GM21528 (cell line): ENCODE results near the gene FCMR.
A peak's percentile ranks its signal among the peaks of the same experiment; 100 is the strongest.

Source experiments
- ATAC-seq: cut with Tn5 transposase; IDR thresholded peaks from one replicate; pipeline ENCODE4 v1.9.1; 2021; ENCODE audit warnings: mild to moderate bottlenecking, moderate library complexity; ENCODE audit not compliant: unreplicated experiment, low FRiP score

The FCMR gene, protein sequence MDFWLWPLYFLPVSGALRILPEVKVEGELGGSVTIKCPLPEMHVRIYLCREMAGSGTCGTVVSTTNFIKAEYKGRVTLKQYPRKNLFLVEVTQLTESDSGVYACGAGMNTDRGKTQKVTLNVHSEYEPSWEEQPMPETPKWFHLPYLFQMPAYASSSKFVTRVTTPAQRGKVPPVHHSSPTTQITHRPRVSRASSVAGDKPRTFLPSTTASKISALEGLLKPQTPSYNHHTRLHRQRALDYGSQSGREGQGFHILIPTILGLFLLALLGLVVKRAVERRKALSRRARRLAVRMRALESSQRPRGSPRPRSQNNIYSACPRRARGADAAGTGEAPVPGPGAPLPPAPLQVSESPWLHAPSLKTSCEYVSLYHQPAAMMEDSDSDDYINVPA

DNA sequence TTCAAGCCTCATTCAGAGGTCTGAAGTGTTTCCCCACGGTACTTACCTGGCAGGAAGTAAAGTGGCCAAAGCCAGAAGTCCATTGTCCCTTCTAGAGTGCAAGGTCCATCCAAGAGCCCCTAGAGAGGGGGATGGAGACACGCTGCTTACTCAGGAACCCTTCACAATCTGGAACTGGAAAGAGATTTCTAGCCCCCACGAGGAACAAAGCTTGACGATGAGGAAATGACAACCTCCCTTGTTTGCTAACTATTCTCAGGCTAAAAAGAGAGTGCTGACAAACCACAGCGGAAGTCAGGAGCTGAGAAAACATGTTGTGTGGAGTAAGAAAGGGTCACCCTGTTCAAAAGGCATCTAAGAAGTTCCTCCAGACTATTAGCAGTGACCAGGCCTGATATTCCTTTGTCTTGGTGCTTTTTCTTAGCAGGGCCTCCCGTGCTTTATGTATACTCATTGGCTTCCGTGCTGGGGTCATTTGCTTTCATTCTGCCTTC is at the start of gene FCMR:
Gene FCMR (minus strand): TSS at position 170 of the 494 bp plus-strand sequence. CDS start 87 bp downstream, at position 83.
- no peak for ATAC-seq

DNA sequence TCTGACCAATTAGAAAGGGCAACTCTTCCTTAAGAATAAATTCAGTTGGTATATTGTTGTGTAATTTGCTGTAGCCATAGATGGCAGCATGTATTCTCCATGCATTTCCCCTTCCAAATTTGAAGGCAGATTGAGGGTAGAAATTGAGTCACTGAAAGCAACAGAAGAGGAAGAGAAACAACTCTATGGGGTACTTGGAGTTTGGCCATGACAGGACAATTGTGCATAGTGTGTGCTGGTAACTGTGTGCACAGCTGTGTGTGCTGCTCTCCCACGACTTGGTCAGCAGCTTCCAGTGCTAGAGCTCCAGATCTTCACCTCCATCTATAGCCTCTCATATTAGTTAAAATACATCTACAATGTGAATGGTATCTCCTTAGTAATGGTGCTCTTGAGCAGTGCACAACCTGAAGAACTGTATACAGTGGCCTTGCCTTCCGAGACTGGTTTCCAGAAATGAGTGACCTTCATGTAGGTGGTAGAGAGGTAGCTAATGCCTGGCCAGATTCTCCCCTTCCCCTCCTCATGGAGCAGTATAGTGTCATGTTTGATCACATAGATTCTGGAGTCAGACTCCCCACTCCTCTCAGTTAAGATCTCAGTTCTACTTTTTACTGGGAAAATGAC is 49.4 kb upstream of the FCMR start:
- ATAC-seq = peak; percentile 65

DNA sequence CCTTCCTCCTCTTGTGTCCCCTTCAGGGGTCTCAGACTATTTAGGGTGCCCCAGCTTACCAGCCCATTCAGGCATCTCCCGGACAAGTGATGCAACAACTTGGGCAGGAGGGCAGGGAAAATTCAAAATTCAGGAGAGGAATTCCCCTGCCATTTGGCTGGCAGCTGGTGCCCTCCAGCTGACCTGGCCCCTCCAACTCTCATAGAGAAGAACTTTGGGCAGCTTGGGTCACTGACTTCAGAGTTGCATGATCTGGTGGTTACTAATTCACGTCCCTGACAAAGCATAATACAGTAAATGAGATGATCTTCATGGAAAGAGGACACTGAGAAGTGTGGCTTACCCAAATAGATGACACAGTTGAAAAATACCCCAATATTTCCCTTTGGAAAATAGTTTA is 48.7 kb upstream of the FCMR start, which contains the start of gene FCAMR:
Gene FCAMR (minus strand): TSS at position 15 of the 400 bp plus-strand sequence. CDS start 335 bp downstream, outside the sequence.
- no peak for ATAC-seq

DNA sequence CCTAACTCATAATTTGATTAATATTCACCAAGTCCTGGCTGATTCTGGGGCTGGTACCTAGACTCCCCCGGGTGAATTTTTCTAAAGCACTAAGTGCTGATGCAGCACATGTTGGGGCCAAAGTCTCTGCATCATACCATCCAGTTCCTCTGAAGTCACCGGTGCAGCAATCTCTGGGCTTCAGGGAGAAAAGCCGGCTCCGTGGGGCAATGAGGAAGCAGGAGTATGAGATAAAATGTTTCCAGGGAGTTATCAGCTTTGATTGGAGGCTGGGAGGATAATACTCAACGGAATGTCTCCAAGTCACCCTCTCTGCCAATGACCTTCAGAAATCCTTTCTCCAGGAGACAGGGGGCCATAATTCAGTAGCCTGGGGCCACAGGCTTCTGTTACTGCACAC is 47.3 kb upstream of the FCMR start:
- no peak for ATAC-seq

DNA sequence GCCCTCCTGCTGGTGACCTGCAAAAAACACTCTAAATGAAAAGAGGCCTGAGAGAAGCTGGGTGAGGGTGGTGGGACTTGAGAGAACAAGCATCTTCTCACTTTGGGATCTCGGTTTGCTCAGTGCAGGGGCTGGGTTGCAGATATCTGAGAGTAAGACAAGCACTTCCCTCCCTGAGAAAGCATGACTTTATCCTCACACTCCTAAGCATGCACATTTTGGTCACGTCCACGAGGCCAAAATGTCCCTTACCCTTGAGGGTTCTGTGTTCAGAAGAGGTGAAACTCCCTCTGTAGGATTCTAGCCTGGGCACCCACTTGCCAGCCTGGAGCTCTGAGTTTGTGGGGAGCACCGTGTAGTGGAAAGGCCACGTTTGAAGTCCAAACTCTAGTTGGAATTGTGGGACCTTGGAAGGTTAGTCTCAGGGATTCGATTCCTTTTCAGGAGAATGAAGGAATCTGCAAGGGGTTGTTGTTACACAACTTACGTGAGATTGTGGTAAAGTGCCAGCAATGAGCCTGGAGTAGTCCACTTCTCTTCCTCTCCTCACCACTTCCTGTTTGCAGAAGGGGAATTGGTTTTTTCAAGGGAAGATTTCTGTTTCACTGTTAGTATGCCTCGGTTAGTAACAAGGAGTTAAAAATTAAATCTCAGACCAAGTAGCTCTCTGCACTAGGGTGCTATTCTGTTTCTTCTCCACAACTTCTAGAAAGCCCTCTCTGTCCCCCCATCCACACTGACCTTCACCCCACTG is 45.5 kb upstream of the FCMR start:
- peak; percentile 60 for ATAC-seq

DNA sequence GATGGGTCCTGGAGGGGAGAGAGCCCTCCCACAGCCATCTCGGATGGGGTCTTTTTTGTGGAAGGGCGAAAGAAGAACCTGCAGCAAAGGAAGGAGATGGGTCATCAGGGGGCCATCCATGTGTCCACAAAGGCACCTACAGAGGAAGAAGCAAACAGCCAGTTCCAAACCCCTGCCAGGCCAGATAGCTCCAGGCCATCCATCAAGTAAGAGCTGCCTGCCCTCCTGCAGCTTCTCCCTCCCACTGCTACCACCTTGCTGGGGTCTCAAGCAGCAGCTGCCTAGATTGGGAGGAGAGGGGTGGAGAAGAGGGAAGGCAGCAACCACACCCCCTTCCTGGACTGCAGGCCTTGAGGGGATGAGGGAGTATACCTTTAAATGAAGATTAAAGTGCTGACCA is 44.0 kb upstream of the FCMR start:
- ATAC-seq = no peak

DNA sequence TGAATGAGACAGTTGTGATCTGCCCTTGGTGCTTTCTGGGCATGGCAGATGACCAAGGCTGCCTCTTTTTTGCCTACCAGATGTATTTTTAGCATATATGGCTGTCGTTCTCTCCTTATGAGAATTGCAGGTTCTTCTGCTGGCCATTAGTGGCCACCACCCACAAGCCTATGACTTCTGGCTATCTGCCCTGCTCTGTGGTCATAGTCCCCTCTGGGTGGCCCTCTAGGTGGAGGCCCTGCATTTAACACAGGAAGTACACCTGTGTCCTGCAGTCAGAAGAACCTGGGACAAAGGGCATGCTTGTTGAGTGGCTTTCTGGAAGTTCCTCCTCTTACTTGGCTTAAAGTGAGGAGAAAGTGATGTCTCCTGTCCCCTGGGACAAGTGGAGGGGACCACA is 42.0 kb upstream of the FCMR start:
- no peak for ATAC-seq

DNA sequence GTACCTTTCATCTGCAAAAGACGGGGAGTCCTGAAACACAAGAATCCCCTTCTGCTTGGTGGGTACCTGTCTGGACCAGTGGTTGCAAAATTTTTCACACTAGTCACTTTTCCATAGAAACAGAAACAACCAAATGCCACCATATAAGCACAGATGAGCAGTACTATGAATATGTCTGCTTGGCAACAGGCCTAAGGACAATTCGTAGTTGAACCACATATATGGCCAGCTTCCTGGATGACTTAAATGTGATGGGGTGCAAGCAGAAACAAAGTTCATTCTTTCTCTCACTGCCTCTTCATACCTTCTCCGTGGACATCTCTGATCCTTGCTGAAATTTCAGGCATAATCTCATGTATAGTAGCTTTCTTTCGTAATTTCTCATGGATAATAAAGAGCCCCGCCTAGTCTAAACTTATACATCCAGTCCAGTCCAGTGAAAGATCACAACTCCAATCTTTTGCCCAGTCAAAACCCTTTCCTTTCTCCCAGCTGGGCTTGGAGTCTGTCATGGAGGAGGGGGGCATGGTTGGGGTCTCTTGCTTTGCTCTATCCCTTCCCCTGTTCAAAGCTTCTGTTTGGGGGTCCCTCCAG is 41.5 kb upstream of the FCMR start:
- ATAC-seq = no peak

DNA sequence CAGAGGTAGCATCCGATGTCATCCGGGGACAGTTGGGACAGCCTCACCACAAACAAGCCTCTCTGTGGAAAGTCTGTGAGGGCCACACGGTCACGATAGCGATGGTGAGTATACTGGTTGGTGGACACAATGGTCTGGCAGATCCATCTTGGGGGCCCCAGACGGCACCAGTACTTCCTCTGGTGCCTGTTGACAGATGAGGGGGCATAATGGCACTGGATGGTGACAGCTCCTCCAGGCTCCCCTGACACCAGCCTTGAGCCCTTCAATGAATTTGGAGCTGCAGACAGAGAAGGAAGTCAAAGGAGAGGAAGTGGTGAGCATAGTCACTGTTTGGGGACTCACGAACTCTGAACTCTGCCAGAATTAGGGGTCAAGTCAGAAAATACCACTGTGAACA is 40.5 kb upstream of the FCMR start:
- ATAC-seq = no peak

DNA sequence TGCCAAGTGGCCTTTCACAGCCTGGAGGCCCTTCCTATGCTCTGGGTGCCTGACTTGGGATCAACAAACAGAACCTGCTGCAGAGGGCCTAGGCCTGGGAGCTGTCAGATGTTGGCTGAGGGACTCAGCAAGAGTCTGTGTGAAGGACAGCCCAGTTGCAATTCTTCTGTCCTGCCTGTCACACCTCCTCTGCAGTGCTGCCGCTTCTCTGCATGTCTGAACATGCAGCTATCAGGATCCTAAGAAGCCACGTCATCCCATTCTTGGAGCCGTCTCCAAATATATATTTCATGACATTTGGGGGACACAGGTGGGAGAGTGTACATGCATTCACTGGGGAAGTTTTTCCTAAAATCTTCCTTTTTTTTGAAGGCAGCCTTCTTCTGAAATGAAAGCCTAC is 39.9 kb upstream of the FCMR start:
- ATAC-seq = no peak

DNA sequence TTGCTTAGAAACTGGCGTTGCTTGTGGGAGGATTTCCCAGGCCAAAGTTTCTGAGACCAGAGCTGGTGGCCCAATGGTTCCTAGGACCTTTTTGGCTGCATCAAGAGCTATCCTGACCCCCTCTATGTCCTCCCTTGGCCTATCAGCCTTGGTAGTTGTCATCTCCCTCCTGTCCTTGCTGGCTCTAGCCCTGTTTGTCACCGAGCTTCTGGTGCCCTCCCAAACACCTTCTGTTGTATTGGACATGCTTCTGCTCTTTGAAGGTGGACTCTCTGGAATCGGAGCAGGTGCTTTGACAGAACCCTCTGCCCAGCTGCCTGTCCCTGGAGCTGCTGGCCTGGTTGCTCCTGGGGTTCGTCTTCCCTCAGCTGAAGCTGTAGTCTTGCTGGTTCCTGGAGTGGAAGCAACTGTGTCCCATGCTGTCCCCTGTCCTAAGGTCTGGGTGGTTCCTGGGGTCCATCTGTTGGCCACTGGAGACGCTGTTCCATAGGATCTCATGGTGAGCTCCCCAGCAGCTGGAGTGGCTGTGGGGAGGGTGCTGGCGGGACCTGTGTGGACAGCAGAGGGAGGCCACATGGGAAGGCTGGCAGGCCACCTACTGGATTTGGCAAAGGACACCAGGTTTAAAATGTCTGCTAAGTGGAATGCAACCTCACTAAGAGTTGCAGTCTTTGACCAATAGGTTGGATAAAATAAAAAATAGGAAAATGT is 39.1 kb upstream of the FCMR start:
- no peak for ATAC-seq

DNA sequence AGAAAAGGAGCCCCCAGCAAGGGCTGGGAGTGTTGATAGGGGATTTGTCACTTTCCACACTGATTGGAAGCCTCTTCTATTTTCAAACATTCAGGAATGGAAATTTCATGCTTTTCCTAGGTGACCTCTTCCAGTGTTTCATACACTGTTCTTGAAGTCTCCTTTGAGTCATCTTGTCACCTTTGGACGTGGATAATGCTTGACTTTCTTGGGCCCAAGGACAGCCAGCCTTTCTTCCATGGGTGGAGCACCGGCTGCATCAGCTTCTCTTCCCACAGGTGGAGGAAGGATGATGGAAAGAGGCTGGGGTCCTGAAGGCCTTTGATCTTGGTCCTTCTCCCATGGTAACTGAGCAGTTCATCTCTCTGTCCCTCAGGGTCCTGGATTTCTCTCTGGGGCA is 36.4 kb upstream of the FCMR start:
- ATAC-seq = no peak

DNA sequence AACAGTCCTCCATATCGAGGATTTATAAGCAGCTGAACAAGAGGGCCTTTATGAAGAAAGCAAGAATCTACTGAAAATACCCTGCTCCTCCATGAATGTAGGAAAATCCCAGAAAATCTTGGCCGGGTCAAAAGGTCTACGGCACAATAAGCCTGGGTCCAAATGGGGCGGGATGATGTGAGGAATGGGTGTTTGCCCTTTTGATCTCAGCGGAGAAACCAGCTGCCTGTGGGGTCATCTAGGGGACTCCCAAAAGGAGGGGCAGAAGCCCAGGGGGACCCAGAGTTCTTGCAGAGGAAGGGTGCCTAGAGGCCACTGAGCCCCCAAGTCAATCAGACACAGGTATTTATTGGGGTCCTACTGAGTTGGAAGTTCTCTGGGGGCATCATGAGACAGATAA is 35.9 kb upstream of the FCMR start:
- no peak for ATAC-seq

DNA sequence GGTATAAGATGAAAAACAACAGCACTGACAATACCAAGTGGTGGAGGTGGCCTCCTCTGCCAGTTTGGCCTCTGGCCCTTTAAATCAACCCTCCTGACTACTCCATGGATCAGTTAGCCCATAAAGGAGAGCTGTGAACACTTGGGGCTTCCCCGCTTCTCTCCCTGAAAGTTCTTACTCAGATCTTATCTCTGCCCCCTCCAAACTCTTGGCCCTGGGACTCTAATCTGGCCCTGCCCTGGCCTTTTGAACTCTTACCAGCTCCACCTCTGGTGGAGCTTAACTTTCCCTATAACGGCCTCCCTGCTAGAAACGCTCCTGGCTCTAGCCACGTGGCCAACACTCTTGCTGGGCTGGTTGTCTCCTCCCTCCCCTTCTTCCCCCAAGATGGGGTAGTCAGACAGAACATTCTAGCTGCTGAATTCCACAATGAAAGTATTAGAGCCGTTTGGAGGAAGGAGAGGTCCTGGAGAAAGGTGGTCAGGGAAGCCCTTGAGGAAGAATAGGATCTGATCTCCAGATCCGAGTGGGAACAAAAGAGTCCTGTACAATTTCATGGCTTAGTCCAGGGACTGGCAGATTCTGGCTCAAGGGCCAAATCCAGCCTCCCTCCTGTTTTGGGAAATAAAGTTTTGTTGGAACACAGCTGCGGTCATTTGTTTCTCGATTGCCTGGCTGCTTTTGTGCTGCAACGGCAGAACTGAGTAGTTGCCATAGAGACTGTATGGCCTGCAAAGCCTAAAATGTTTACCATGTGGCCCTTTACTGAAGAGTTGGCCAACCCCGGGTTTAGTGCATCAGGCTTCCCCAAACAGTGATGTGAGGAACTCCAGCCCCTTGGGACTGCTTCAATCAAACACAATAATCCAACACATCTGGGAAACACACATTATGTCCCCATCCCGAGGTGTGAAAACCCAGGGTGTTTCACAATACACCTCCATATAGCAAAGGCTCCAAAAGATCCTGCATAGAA is 34.0 kb upstream of the FCMR start:
- ATAC-seq = no peak

DNA sequence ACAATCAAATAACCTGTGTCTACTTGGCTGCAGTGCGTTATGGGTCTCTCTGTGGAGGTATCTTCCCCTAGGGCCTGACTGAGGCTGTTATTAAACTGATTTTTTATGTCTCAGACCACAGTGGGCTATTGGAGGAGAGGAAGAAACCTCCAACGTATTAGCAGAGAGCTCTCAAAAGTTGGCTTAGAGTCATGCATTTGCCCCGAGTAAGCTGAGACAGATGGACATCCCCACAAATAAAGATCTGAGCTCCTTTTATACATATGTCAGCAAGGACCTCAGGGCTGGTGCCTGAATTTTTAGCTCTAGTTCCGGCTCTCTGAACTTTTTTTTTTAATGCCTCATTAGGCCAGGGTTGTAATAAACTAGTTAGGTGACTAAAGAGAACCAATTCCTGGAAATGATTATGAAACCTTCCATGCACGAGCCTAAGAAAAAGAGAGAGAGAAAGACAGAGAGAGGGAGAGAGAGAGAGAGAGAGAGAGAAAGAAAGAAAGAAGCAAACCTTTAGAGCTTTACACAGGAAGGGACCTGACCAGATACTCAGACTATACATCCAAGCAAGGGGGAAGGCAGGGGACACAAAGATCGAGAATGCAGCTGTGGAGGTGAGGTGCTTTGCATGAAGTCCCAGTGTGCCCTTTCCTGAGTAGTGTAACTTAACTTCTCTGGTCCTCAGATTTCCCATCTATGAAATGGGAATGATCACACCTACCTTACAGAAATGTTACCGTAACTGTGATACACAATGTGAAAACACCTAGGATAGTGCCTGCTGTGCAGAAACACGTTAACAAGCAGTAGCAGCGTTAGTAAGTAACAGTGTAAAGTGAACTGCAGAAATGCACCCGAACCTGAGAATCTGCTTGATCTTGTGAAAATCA is 33.0 kb upstream of the FCMR start:
- ATAC-seq = no peak

DNA sequence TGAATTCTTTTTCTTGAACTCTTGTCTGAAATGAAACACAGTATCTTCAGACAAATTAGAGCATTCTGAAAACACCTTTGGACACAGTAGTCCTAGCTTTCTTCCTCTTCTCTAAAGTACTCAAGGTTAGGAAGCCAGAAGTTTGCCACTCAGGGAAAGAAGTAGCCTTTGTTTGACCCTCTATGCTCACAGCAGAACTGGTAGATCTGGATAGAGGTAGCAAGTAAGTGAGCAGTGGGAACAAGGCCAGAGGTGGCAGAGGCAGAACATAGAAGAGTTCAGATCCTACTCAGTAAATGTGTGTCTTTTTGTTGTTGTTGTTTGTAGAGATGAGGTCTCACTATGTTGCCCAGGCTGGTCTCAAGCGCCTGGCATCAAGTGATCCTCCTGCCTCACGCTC is 31.9 kb upstream of the FCMR start:
- ATAC-seq = no peak

DNA sequence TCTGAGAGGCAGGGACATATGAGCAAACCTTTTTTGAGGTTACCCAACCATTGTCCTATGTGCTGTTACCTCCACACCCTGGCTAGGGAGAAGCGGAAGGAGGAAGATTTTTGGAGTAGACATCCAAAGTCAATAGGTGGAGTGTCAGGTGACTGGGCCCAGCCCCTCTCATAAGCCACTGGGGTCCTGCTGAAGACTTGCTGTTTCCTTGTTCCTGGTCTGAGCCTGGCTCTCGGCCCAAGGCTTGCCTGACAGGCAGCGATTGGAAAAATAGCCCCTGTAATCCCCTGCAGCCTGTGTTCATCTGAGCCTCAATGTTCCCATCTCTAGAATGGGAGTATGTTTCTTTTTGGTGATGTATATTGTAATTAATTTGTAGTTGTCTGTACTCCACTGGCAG is 31.4 kb upstream of the FCMR start:
- ATAC-seq = no peak

DNA sequence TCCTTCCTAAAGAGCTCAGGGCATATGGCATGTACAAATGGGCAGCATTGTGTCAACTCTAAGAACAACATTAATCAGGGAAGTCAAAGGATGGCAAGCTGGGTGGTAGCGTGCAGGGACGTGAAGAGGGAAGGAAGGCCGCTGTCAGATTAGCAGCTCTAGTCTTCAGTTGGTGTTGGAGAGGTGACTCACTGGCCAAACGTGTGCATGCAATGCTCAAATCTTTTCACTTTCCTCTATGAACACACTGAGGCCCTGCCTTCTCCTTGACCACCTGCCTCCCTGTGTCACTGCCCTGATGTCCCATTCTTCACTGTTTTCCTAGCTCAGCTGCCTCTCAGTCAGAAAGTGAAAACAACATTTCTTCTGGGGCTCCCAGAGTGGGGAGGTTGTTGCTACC is 30.4 kb upstream of the FCMR start:
- no peak for ATAC-seq
